Fibroblast of lung (primary cell): Measurements from ENCODE around the gene ZFYVE28. TPM values are rescaled to one million over a fixed set of nuclear protein-coding genes. Genes with fewer than 3 reads are reported as not detected.

Experiments
- DNase-seq, 2 donors: peaks; one replicate each; pipeline versions ENCODE4 v3.0.0 to v3.0.0-alpha.2; 2010; ENCODE audit warnings: low read depth in 2 of 2
- H2AFZ ChIP-seq: 2 replicates; pipeline ENCODE4 v1.5.1; 2012; ENCODE audit warnings: low read length, control low read depth, inconsistent platforms
- H3K27ac ChIP-seq: 2 replicates; pipeline ENCODE4 v1.5.1; 2011; ENCODE audit warnings: low read length, control low read depth; ENCODE audit not compliant: insufficient read depth
- H3K27me3 ChIP-seq: 2 replicates; pipeline ENCODE4 v1.5.1; 2011; ENCODE audit warnings: mild to moderate bottlenecking, low read length; ENCODE audit not compliant: control insufficient read depth, insufficient read depth
- H3K36me3 ChIP-seq: 2 replicates; pipeline ENCODE4 v1.5.1; 2011; ENCODE audit warnings: low read length; ENCODE audit not compliant: control insufficient read depth, insufficient read depth
- H3K4me1 ChIP-seq: 2 replicates; pipeline ENCODE4 v1.5.1; 2011; ENCODE audit warnings: low read length; ENCODE audit not compliant: control insufficient read depth, insufficient read depth; ENCODE audit errors: extremely low read depth
- H3K4me2 ChIP-seq: 2 replicates; pipeline ENCODE4 v1.5.1; 2011; ENCODE audit warnings: low read length, control low read depth; ENCODE audit not compliant: insufficient read depth; ENCODE audit errors: extremely low read depth
- H3K4me3 ChIP-seq, 4 experiments: fragments of 200-600 bp in 1 of 4; sonication (generic) in 1 of 4; replicated peaks in 1 of 4; 2 replicates each; pipeline ENCODE4 v1.5.1; 2011 to 2016; ENCODE audit warnings: low read length in 4 of 4, low read depth in 3 of 4, mild to moderate bottlenecking in 3 of 4, control low read depth in 2 of 4, inconsistent platforms in 1 of 4, mixed read lengths in 1 of 4; ENCODE audit not compliant: insufficient read depth in 1 of 4; ENCODE audit errors: control extremely low read depth in 1 of 4
- H3K79me2 ChIP-seq: 2 replicates; pipeline ENCODE4 v1.5.1; 2012; ENCODE audit warnings: mild to moderate bottlenecking, low read length, inconsistent platforms; ENCODE audit not compliant: control insufficient read depth, insufficient read depth
- H3K9ac ChIP-seq: 2 replicates; pipeline ENCODE4 v1.5.1; 2011; ENCODE audit warnings: mild to moderate bottlenecking, low read length, control low read depth; ENCODE audit not compliant: insufficient read depth
- H3K9me3 ChIP-seq: 2 replicates; pipeline ENCODE4 v1.5.1; 2012; ENCODE audit warnings: low read depth, low read length; ENCODE audit not compliant: control insufficient read depth, insufficient read depth
- H4K20me1 ChIP-seq: 2 replicates; pipeline ENCODE4 v1.5.1; 2011; ENCODE audit warnings: low read length; ENCODE audit not compliant: control insufficient read depth, insufficient read depth; ENCODE audit errors: extremely low read depth
- CTCF ChIP-seq, 2 donors: IDR thresholded peaks in 1 of 2; conservative IDR thresholded peaks in 1 of 2; 1 replicate in 1 of 2; 2 replicates in 1 of 2; pipeline ENCODE4 v1.5.1; 2011 to 2012; ENCODE audit warnings: low read length in 2 of 2, control low read depth in 1 of 2, inconsistent platforms in 1 of 2, low read depth in 1 of 2, mild to moderate bottlenecking in 1 of 2
- EZH2 ChIP-seq: IDR thresholded peaks from 2 replicates; pipeline ENCODE4 v1.5.1; 2012; ENCODE audit warnings: low read length, control low read depth, mild to moderate bottlenecking; ENCODE audit errors: missing control alignments
- polyA plus RNA-seq, 2 donors: library from polyadenylated mRNA; depleted of rRNA in 1 of 2; stranded (reverse) in 1 of 2; unstranded in 1 of 2; fragments of >200 nt; gene quantifications; 2 replicates each; pipeline ENCODE4 v1.2.1, GENCODE V29; 2011 to 2012; ENCODE audit warnings: missing spikeins in 1 of 2
- total RNA-seq: library from RNA; depleted of rRNA; stranded (reverse); fragments of >200 nt; gene quantifications from 2 replicates; pipeline ENCODE4 v1.2.1, GENCODE V29; 2014

Gene ZFYVE28
- total and polyA plus RNA-seq, 2 donors (not counting 1 experiment from before 2014, with no cell fraction given), result 2.4 to 11.6 TPM

- Histone ChIP-seq H3K27ac (no peak overlapping the region), H4K20me1 (no peaks in the 10 kb centered on the region), H3K9me3 (no peaks in the 10 kb centered on the region), H3K4me1 (peaks cover 6% of the 10 kb centered on the region), H3K4me3 (no peak overlapping the region), H3K4me2 (no peak overlapping the region), H3K79me2 (no peaks in the 10 kb centered on the region), H3K9ac (no peak overlapping the region), H2AFZ (no peak overlapping the region), H3K27me3 (no peaks in the 10 kb centered on the region), H3K36me3 (no peaks in the 10 kb centered on the region)
- TF ChIP-seq CTCF (conservative IDR thresholded peaks at IDR 0.05 in 1 of 2, IDR thresholded peaks at IDR 0.05 in 1 of 2; ENCODE audit: low read depth in 1 of 2, low read length in 2 of 2), result no peak
- no peak for TF ChIP-seq EZH2
- no peak for DNase-seq
Observed at GRCh38 chr4:2295900-2296442, 122.5 kb downstream of the ZFYVE28 start.

- H3K4me2 ChIP-seq, result no peak overlapping the region
- TF ChIP-seq EZH2, result no peak
- DNase-seq, result no peak
- no peaks in the 10 kb centered on the region for H3K79me2 ChIP-seq
- H3K27me3 ChIP-seq, result no peaks in the 10 kb centered on the region
- peaks cover 6% of the 10 kb centered on the region for H3K4me1 ChIP-seq
- no peak overlapping the region for H3K27ac ChIP-seq
- H3K4me3 ChIP-seq, result no peak overlapping the region
- no peak overlapping the region for H3K9ac ChIP-seq
- H3K9me3 ChIP-seq, result no peaks in the 10 kb centered on the region
- H3K36me3 ChIP-seq, result no peaks in the 10 kb centered on the region
- H4K20me1 ChIP-seq, result no peaks in the 10 kb centered on the region
- no peak overlapping the region for H2AFZ ChIP-seq
Observed at GRCh38 chr4:2295500-2295899, 122.9 kb downstream of the ZFYVE28 start.

- peak overlapping the region; percentile 66 for H3K4me2 ChIP-seq
- H3K4me3 ChIP-seq, result no peak overlapping the region
- H2AFZ ChIP-seq, result no peak overlapping the region
- no peak overlapping the region for H3K9ac ChIP-seq
- no peaks in the 10 kb centered on the region for H3K79me2 ChIP-seq
- no peaks in the 10 kb centered on the region for H3K27me3 ChIP-seq
- H3K27ac ChIP-seq, result no peak overlapping the region
- DNase-seq, result peak; percentile 71 to 85
- H3K9me3 ChIP-seq, result no peaks in the 10 kb centered on the region
- peaks cover 6% of the 10 kb centered on the region for H3K4me1 ChIP-seq
- no peaks in the 10 kb centered on the region for H3K36me3 ChIP-seq
- H4K20me1 ChIP-seq, result no peaks in the 10 kb centered on the region
- TF ChIP-seq CTCF (conservative IDR thresholded peaks at IDR 0.05 in 1 of 2, IDR thresholded peaks at IDR 0.05 in 1 of 2; ENCODE audit: low read depth in 1 of 2, low read length in 2 of 2) (no peak), EZH2 (no peak)
Observed at GRCh38 chr4:2292646-2293108, 125.8 kb downstream of the ZFYVE28 start.
